Measurements from ENCODE around the gene USF3. TPM values are rescaled to one million over a fixed set of nuclear protein-coding genes. Genes with fewer than 3 reads are reported as not detected.

USF3 gene
- total and polyA plus RNA-seq, 2 of the 8 experiments (the other 6 are each of a cell fraction or from before 2014, with no cell fraction given), result 9.6 to 18.5 TPM

DNA sequence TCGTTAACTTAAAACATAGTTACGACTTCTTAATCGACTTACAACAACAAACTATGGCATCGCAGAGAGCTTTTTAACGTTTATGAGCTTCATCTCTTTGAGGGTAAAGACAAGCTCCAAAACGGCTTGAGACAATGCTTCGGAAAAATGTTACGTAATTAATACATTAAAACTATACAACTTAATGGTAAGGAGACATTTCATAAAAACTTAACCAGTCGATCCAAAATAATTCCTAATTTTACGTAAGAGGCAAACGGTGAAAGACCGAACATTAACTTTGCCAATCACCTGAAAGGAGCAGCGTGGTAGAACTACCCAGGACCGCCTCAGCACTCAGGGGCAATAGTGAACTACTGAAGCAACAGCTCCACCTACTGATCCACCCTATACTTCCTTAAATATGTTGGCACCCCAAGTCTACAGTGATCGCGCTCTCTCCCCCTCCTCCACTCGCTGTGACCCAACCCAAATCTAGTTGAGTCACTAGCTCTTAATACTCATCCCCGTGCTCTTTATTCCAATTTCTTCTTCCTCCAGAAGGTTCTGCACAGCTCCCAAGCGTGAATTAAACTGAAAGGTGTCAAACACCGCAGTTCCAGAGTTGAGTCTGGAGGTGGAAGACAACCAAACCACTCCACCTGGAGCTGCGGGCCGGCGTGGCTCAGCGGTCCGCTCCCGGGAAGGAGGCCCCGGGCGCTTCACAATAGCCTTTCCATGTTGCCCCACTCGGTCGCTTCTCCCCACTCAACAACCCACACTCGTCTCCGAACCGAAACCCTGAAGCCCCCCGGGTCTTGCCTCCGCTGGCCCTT is 48.7 kb upstream of the USF3 start:
- H3K56ac ChIP-seq (replicated peaks; ENCODE audit: insufficient read length, low read depth, low read length), result peak overlapping the region; percentile 88
- H3K4me3 ChIP-seq (ENCODE audit: extremely low read depth in 1 of 4, insufficient read depth in 2 of 4, low read depth in 3 of 4, low read length in 4 of 4), result peak overlapping the region; percentile 95 to 100 (median 98)
- H2BK12ac ChIP-seq (ENCODE audit: low read depth, low read length), result no peak overlapping the region
- CTCF ChIA-PET (ENCODE audit: partially characterized antibody), result interaction anchor here (0.5 to 3.0 kb wide), 33 partner anchors 10 to 1855 kb away, joined by 3 to 34 read pairs (median 4); no protein-coding TSS in a partner anchor
- H4K20me1 ChIP-seq (replicated peaks in 1 of 2; ENCODE audit: control insufficient read depth in 1 of 2, insufficient read depth in 2 of 2, low read length in 2 of 2), result peaks cover 0 to 7% of the 10 kb centered on the region in 2 experiments
- no peak overlapping the region for H2AFZ ChIP-seq (ENCODE audit: low read length)
- peak overlapping the region; percentile 99 for H4K8ac ChIP-seq (ENCODE audit: extremely low read depth, insufficient read depth, low read length)
- H4K91ac ChIP-seq (replicated peaks; ENCODE audit: insufficient read length, low read length), result peak overlapping the region; percentile 96
- peaks cover 0 to 6% (median 2%) of the 10 kb centered on the region in 4 experiments; a peak in 4 of 7 replicates for H3K4me1 ChIP-seq (replicated peaks in 1 of 4; ENCODE audit: control insufficient read depth in 3 of 4, insufficient read depth in 4 of 4, low read length in 3 of 4)
- peak overlapping the region; percentile 82 for H2BK5ac ChIP-seq (ENCODE audit: low read depth, low read length)
- peak in 1 of 2 experiments; percentile 34 for DNase-seq (ENCODE audit: low read depth in 1 of 2, low spot score in 2 of 2)
- no peaks in the 10 kb centered on the region for H3K9me3 ChIP-seq (ENCODE audit: insufficient read depth in 2 of 2, low read depth in 1 of 2, low read length in 1 of 2)
- no peak overlapping the region for H3K14ac ChIP-seq (ENCODE audit: insufficient read length)
- WGBS, 2 experiments (ENCODE audit: extremely low coverage in 1 of 2, insufficient coverage in 1 of 2, insufficient read length in 1 of 2, insufficient replicate concordance in 2 of 2, low coverage in 1 of 2, low lambda C conversion rate in 2 of 2, missing lambda C conversion rate in 1 of 2), result 2% methylated on average over 35 of the region's 35 CpGs; no CpG with 5 or more reads in 1 of the 2 experiments
- peak overlapping the region; percentile 84; the same call in 1 of the 2 replicates for H3K18ac ChIP-seq (ENCODE audit: extremely low read depth, low read length)
- H3K4ac ChIP-seq (replicated peaks; ENCODE audit: insufficient read length, low read depth, low read length), result no peak overlapping the region
- H2BK20ac ChIP-seq (ENCODE audit: low read length), result no peak overlapping the region
- peak overlapping the region; percentile 90 to 98 (median 94) for H3K9ac ChIP-seq (replicated peaks in 1 of 4; ENCODE audit: extremely low read depth in 1 of 4, low read depth in 3 of 4, low read length in 3 of 4)
- H3K36me3 ChIP-seq (ENCODE audit: control insufficient read depth in 2 of 4, insufficient read depth in 4 of 4, low read length in 3 of 4), result no peaks in the 10 kb centered on the region
- peaks cover 13% of the 10 kb centered on the region for H3K23me2 ChIP-seq (ENCODE audit: low read depth, low read length)
- H2AK5ac ChIP-seq (ENCODE audit: low read depth, low read length), result no peak overlapping the region
- H3K23ac ChIP-seq (ENCODE audit: insufficient read length), result no peak overlapping the region
- H3K79me2 ChIP-seq (ENCODE audit: control insufficient read depth in 1 of 2, insufficient read depth in 2 of 2, low read length in 2 of 2), result peaks cover 29 to 88% of the 10 kb centered on the region in 2 experiments
- POLR2A ChIA-PET (ENCODE audit: partially characterized antibody), result interaction anchor here (1.0 to 3.4 kb wide), 10 partner anchors 9 to 726 kb away, joined by 3 to 21 read pairs (median 4); a partner anchor contains a TSS
- peak overlapping the region; percentile 35 for H4K5ac ChIP-seq (ENCODE audit: insufficient read length, low read depth, low read length)
- no peak overlapping the region for H2BK120ac ChIP-seq (replicated peaks; ENCODE audit: low read depth, low read length)
- no peak overlapping the region for H2BK15ac ChIP-seq (ENCODE audit: low read length)
- peak overlapping the region; percentile 85 to 99 for H3K4me2 ChIP-seq (ENCODE audit: insufficient read depth in 1 of 2, low read depth in 2 of 2, low read length in 2 of 2)
- no peaks in the 10 kb centered on the region; the same call in 1 of the 2 replicates for H3K79me1 ChIP-seq (ENCODE audit: low read depth, low read length)
- H3K27me3 ChIP-seq (replicated peaks in 1 of 4; ENCODE audit: control insufficient read depth in 3 of 4, extremely low read depth in 1 of 4, insufficient read depth in 3 of 4, low read length in 3 of 4), result no peaks in the 10 kb centered on the region
- peak overlapping the region; percentile 99 for H3K27ac ChIP-seq (ENCODE audit: low read depth, low read length)
- peak; percentile 89 for FAIRE-seq
- TF ChIP-seq KDM5A (IDR thresholded peaks at IDR 0.05; ENCODE audit: low read length) (peak; percentile 67; the same call in 1 of the 2 replicates), TCF12 (IDR thresholded peaks at IDR 0.05; ENCODE audit: low read depth, low read length) (no peak), TAF1 (IDR thresholded peaks at IDR 0.05; ENCODE audit: low read depth, low read length) (peak; percentile 69), SIN3A (conservative IDR thresholded peaks at IDR 0.05 in 1 of 2, IDR thresholded peaks at IDR 0.05 in 1 of 2; ENCODE audit: low read depth in 1 of 2, low read length in 2 of 2) (peak in 1 of 2 experiments; percentile 82; a peak in 1 of 4 replicates), POLR2AphosphoS5 (IDR thresholded peaks at IDR 0.05; ENCODE audit: low read depth, low read length) (peak; percentile 73), TBP (IDR thresholded peaks at IDR 0.05; ENCODE audit: low read depth, low read length) (peak; percentile 33; the same call in 1 of the 2 replicates), SAP30 (IDR thresholded peaks at IDR 0.05; ENCODE audit: insufficient read depth, insufficient replicate concordance, low read length) (peak; percentile 25)
- TF ChIP-seq, protein P1, sequence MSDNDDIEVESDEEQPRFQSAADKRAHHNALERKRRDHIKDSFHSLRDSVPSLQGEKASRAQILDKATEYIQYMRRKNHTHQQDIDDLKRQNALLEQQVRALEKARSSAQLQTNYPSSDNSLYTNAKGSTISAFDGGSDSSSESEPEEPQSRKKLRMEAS (IDR thresholded peaks at IDR 0.05), result peak; percentile 48
- TF ChIP-seq, protein P2, sequence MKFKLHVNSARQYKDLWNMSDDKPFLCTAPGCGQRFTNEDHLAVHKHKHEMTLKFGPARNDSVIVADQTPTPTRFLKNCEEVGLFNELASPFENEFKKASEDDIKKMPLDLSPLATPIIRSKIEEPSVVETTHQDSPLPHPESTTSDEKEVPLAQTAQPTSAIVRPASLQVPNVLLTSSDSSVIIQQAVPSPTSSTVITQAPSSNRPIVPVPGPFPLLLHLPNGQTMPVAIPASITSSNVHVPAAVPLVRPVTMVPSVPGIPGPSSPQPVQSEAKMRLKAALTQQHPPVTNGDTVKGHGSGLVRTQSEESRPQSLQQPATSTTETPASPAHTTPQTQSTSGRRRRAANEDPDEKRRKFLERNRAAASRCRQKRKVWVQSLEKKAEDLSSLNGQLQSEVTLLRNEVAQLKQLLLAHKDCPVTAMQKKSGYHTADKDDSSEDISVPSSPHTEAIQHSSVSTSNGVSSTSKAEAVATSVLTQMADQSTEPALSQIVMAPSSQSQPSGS (IDR thresholded peaks at IDR 0.05; ENCODE audit: low read length), result 0 out of 2 replicates have a peak, but pooled peaks have one; percentile 17

Data from H1 (cell line).